Vagina (tissue), 2 donors: Measurements from ENCODE around the gene LPIN2.

Experiments
- POLR2A ChIP-seq, 2 donors: fragments of 450-650 bp; IDR thresholded peaks; one replicate each; pipeline ENCODE4 v1.6.1; 2017; ENCODE audit warnings: antibody characterized with exemption in 2 of 2, mild to moderate bottlenecking in 2 of 2, moderate library complexity in 2 of 2
- TF ChIP-seq, protein P1 (sequence below), 3 experiments: fragments of 450-650 bp in 2 of 3; fragments of 200-600 bp in 1 of 3; sonication (generic) in 1 of 3; IDR thresholded peaks; one replicate each; pipeline ENCODE4 v1.5.1; 2017 to 2019; ENCODE audit warnings: antibody characterized with exemption in 3 of 3, mild to moderate bottlenecking in 2 of 3, moderate library complexity in 2 of 3

DNA sequence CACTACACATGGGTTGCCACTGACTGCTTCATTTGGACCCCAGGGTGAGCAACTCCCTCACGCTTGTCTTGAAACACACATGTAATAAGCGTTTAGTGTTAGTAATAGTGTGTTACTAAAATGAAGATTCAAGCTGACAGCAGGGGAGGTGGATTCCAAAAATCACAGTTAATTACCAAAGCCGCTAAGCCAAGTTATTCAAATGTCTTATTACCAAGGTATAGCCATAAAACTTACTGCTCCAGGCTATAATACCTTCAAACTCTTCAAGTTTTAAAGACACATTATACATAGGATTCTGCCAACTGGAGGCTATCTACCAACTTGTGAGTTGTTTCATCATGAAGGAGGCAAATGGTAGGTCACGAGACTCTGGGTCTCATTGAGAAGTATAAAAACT lies 2.9 kb downstream of the LPIN2 start:
- TF ChIP-seq, protein P1, sequence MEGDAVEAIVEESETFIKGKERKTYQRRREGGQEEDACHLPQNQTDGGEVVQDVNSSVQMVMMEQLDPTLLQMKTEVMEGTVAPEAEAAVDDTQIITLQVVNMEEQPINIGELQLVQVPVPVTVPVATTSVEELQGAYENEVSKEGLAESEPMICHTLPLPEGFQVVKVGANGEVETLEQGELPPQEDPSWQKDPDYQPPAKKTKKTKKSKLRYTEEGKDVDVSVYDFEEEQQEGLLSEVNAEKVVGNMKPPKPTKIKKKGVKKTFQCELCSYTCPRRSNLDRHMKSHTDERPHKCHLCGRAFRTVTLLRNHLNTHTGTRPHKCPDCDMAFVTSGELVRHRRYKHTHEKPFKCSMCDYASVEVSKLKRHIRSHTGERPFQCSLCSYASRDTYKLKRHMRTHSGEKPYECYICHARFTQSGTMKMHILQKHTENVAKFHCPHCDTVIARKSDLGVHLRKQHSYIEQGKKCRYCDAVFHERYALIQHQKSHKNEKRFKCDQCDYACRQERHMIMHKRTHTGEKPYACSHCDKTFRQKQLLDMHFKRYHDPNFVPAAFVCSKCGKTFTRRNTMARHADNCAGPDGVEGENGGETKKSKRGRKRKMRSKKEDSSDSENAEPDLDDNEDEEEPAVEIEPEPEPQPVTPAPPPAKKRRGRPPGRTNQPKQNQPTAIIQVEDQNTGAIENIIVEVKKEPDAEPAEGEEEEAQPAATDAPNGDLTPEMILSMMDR (IDR thresholded peaks at IDR 0.05): no peak
- no peak for TF ChIP-seq POLR2A (IDR thresholded peaks at IDR 0.05)
